GM03348 (cell line): Measurements from ENCODE around the gene TAS1R2.
"Not testable (repeated sequence)": the region's sequence is repeated elsewhere in the genome, so short reads cannot be mapped to it uniquely, and the experiment has no call there.

Source experiments
- DNase-seq: peaks from one replicate; pipeline ENCODE4 v3.0.0; 2012; ENCODE audit warnings: low spot score

TAS1R2 gene

DNA sequence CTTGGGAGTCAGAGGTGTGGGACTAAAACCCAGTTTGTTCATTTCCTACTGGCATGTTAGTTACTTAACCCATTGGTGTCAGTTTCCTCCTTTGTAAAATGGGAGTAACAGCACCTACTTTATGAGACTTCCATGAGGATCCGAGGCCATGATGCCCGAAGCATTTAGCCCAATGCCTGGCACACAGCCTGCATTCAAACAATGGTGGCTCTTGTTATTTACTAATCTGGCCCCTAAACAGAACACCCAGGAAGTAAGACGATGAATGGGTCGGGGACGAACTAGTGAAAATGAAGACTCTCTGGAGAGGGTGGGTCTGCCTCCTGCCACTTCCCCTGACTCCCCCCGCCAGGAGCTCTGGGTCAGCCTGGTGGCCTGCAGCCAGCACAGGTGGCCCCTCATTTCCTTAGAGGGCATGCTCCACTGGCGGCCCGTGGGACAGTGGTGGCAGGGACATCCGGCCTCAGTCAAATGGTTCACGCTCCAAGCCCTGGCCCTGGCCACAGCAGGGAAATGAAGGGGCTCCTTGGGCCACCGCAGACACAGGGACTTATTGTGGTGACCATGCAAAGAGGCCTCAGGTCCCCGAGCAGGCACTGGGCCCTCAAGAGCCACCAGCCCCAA lies 9.5 kb upstream of the TAS1R2 start:
- no peak for DNase-seq

DNA sequence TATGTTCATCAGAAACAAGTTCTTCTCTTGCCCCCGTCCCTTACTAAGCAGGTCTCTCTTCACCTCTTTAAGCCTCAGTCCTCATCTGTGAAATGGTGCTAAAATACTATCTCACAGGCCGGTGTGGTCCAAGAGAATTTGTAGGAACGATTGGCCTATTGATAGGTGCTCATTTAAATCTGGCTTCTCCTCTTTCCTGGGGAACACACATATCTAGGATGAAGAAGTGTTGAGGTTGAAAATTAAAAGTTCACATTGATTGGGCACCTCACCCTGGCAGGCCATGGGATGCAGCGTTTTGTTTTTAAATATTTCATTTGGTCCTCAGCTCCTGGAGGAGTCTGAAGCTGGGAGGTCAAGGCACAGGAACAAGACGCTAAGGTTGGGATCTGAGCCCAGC lies 8.9 kb upstream of the TAS1R2 start:
- no peak for DNase-seq

DNA sequence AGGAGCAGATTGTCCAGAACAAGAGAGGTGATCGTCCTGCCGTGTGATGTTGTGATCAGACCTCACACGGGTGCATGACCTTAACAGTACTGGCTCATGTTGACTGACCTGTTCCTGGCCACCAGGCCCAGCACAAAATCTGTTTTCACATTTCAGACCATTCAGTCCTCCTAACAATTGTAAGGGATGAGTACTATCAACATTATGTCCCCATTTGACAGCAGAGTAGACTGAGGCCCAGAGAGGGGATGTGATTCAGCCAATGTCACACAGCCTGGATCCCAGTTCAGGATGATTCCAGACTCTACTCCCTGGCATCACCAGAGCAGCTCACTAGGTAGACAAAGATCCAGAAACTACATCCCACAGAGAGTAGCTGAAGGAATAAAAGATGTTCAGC lies 7.4 kb upstream of the TAS1R2 start:
- no peak for DNase-seq

DNA sequence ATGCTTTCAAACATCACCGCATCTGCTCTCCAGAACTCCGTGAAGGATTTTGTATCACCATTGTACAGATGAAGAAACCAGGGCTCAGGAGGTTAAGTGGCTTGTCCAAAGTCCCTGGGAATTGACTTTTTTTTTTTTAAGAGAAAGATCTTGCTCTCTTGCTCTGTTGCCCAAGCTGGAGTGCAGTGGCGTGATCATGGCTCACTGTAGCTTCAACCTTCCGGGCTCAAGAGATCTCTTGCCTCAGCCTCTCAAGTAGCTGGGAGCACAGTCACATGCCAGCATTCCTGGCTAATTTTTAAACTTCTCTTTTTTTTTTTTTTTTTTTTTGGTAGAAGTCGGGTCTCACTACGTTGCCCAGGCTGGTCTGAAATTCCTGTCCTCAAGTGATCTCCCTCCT lies 6.9 kb upstream of the TAS1R2 start:
- no peak for DNase-seq

DNA sequence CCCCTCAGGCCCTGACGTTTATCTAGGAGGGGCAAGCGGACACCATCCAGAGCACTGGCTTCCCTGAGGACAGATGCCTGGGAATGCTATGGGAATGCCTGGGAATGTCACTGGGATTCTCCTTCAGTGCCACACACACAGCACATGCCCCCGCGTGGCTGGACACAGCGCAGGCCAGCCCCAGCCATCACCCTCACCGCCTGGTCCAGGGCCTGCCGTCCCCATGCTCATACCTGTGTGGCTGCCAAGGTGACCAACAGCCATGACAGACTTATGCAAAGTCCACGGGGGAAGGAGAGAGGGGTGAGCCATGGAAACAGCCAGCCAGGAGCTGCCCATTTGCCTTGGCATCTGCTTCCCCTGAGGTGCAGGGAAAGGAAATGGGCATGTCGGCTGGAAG lies 5.7 kb upstream of the TAS1R2 start:
- DNase-seq, result no peak

DNA sequence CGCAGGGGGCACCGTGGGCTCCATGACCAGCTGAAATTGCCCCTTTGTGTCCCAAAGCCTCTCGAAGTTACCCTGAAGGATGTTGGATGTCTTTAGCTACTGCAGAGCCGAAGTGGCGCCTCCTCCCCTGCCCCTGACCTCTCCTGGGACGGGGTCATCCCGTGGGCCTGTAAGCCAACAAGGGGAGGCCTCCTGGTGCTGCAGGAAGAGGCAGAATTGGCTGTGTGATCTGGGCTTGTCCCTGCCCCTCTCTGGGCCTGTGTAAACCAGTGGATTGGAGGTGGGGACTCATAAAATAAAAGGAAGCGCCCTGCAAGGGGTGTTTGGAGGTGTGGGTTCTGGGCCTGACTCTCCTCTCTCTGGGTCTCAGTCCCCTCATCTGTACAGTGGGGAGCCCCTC lies 2.1 kb upstream of the TAS1R2 start:
- DNase-seq, result no peak

DNA sequence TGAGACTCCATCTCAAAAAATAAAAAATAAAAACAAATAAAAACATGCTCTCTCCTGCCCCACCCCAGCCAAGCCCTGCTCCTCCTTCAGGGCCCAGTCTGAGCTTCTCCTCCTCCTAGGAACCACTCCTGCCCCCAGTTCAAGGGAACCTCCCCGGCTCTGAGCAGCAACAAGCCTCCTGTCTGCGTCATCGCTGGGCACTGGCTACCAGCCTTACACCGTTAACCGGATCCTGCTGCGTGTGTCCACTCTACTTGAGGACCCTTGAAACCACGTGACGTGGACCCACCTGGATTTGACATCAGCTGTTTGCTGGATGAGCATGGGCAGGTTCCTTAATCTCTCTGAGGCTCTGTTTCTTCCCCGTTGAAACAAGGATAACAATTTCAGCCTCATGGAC lies 1.6 kb upstream of the TAS1R2 start:
- DNase-seq, result no peak

DNA sequence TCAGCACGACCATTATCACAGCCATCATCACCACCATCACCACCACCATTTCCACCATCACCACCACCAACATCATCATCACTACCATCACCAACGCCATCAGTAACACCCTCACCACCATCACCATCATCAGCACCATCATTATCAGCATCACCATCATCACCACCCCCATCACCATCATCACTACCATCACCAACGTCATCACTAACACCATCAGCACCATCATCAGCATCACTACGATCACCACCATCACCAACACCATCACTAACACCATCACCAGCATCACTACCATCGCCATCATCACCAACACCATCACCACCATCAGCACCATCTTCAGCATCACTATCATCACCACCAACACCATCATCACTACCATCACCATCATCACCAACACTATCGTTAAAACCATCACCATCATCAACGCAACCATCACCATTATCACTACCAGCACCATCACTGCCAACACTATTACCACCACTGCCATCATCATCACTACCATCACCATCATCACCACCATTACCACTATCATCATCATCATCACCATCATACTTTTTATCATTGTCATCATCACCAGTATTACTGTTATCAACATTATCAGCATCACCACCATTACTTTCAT lies 1.3 kb downstream of the TAS1R2 start:
- no peak for DNase-seq

DNA sequence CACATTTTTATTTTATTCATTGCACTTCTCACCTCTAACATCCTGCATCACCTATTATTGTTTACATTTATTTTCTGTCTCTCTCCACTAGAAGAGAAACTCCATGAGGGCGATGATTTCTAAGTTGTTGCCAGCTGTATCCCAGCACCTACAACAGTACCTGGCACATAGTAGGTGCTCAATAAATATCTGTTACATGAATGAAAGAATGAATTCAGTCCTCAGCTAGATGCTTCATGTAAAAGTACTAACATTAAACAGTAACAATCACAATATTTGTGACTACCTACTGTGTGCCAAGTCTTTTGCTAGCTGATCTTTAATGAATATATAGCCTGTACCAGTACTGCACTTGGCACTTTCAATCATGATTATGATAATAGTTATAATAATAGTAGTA lies 3.0 kb downstream of the TAS1R2 start:
- DNase-seq, result no peak

DNA sequence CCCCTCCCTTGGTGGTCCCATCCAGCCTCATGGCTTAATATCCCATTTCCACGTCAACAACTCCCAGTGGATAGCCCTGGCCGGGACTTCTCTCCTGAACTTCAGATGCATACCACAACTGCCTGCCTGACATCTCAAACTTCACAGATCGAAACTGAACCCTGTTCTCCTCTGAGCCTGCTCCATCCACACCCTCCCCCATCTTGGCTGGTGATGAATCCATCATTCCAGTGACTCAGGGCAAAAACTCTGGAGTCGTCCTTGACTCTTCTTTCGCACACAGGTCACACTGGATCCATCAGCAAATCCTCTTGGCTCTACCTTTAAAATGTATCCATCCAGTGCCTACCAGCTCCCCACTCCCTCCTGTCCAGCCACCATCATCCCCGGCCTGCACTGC lies 3.9 kb downstream of the TAS1R2 start:
- DNase-seq, result no peak

DNA sequence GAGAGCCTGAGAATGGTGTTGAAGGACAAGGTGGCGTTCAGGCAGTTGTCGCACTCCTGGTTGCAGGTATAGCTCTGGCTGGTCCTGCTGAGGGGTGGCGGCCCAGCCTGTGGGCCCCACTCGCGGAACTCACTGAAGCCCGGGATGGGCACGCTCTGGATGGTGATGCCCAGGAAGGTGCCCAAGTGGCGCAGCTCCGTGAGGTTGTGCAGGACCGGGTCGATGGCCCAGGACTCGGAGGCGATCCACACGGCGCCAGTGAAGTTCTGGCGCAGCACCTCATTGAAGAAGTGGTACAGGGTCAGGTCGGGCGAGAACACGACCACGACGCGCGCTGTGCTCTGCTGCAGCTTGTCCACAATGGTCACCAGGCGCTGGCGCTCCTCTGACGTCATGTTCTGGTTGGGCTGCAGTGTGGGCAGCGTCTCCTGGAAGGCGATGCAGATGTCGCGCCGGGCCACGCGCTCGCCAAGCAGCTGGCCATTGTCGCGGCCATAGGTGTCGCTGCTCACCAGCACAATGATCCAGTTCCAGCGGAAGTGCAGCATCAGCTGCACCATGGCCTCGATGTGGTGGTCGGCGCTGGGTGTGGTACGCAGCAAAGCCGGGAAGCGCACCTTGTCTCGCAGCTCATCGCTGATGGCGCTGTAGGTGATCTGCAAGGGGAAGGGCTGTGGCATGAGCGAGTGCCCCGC lies 5.0 kb downstream of the TAS1R2 start:
- no peak for DNase-seq

DNA sequence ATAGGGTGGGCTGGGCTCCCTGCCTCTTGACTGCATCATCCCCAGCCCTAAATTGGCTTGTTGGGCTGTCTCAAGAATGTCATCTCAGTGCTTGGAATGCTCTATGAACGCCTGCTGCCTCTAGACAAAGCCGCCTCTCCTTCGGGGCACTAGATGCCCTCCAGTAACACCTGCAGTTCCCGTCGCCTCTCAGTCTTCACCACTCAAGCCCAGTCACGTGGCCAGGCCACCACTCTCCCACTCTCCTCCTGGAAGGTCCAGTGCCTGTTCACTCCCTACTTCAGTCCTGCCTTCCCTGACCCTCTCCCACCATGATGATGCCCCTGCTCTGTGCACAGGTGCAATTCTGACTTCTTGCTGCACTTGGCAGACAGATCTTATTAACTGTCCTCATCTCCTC lies 7.0 kb downstream of the TAS1R2 start:
- DNase-seq, result no peak

DNA sequence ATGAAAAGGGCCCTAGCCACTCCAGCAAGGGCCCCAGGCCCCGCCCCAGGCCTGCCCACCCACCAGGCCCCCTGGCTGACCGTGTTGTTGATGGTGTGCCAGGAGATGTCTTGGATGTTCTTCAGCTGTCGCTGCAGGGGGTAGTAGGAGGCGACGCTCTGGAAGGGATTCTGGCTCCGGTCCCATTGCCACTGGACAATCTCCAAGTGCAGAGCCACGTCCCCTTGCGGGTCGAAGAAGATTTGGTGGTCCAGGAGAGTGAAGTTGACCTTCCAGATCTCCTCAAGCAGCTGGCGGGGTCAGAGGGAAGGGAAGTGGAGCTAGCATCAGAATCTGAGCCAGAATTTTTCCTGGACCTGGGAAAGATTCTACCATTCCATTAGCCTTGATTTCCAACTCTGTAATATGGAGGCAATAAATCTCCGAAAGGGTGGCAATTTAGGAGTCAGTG lies 10.2 kb downstream of the TAS1R2 start:
- DNase-seq, result no peak

DNA sequence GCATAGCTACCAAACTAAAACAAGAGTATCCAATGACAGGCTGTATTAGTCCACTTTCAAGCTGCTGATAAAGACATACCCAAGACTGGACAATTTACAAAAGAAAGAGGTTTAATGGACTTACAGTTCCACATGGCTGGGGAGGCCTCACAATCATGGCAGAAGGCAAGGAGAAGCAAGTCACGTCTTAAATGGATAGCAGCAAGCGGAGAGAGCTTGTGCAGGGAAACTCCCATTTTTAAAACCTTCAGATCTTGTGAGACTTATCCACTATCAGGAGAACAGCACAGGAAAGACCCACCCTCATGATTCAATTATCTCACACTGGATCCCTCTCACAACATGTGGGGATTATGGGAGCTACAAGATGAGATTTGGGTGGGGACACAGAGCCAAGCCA lies 11.7 kb downstream of the TAS1R2 start:
- not testable (repeated sequence) for DNase-seq

DNA sequence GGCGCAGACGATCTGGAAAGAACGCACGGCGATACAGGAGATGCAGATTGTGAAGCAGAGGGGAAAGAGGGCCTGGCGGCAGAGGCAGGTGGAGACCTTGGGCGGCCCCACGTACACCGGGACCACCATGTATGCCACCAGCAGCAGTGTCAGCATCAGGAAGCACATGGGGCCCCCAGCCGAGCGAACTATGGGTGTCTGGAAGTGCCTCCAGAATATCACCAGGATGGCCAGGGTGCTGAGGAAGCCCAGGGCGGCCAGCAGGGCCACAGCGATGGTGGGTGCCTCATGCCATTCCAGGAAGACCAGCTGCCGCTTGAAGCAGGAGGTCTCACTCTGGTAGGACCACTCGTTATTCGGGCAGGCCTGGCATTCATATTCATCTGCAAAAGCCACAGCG lies 19.3 kb downstream of the TAS1R2 start:
- no peak for DNase-seq

DNA sequence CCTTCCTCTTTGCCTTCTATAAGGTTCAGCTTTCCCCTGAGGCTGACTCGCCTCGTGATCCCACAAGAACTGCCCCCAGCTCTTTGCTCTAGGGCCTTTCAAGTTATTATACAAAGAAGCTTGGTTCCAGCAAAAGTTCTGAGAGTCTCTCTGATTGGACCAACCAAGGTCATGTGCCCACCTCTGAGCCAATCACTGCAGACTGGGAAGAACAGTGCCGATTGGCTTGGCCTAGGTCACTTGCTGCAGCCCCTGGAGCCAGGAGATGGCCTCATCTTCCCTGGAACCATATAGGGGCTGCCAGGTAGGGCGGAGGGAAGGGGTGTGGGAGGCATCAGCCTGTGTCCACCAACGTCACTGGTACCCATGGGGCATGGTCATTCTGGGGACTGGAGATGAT lies 22.8 kb downstream of the TAS1R2 start:
- no peak for DNase-seq

DNA sequence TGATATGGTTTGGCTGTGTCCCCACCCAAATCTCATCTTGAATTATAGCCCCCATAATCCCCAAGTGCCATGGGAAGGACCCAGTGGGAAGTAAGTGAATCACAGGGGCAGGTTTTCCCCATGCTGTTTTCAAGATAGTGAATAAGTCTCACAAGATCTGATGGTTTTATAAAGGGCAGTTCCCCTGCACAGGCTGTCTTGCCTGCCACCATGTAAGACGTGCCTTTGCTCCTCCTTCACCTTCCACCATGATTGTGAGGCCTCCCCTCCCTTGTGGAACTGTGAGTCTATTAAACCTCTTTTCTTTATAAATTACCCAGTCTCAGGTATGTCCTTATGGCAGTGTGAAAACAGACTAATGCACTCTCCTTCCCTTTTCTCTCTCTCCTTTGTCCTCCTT lies 27.1 kb downstream of the TAS1R2 start:
- DNase-seq, result not testable (repeated sequence)

DNA sequence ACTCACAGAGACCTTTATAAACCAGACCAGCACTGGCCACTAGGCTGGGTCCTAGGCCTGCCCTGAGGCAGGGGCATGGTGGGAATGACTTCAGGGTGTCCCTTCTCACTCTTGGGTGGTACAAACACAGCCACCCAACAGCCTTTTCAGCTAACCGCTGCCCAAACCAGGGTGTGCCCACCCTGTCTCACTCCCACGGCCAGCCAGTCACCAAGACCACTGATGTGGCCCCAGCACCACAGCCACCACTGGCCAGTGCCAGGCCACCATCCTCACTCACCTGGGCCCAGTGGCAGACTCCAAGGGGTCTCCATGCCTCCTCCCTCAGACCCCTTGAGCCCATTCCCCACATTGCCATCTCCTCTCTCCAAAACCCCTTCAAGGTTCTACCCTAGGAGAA lies 27.8 kb downstream of the TAS1R2 start:
- no peak for DNase-seq

DNA sequence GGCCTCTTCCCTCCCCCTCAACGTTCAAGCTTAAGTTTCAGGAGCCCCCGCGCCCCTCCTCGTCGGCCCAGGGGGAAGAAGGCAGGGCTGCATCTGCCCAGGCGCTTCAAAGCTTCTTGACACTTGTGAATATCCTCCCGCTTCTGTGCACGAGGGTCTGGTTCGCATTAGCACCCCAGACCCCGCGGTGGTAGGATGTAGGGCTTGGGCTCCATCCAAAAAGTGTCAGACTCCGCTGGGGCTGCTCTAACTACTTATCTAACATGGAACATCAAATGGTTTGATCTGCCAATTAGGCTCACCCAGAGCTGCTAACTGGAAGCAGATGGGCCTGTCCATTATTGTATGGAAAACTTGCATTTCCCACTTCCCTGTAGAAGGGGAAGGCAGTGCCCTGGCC lies 28.9 kb downstream of the TAS1R2 start:
- no peak for DNase-seq

DNA sequence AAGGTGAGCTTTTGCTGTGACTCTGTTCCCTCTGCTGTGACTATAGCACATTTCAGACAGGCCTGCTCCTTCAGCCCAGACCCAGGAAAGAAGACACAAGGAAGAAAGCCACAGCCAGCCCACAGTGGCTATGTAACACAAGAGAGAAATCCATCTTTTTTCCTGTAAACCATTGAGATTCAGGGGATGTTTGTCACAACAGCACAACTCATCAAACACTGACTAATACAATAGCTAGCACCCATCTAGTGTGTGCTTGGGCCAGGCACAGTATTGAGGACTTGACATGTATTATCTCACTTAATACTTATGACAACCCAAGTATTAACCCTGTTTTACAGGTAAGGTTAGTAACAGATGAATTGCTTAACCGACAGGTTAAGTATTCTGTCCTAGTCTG lies 29.8 kb downstream of the TAS1R2 start:
- no peak for DNase-seq

DNA sequence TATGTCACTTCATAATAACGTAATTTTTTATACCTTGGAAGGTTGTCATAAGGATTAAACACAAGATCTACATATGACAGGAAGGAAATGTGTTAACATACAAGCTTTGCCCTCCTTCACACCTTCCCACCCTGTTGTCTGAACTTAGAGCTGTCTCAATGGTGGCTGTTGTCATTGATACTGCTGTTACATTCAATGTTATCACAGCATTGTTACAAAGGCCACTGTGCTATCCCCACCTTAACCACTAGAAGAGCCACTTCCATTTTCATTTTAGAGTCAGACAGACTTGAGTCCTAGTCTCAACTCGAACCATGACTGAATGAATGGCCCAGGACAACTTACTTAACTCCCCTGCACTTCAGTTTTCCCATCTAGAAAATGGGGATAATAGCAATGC lies 31.2 kb downstream of the TAS1R2 start:
- DNase-seq, result no peak

DNA sequence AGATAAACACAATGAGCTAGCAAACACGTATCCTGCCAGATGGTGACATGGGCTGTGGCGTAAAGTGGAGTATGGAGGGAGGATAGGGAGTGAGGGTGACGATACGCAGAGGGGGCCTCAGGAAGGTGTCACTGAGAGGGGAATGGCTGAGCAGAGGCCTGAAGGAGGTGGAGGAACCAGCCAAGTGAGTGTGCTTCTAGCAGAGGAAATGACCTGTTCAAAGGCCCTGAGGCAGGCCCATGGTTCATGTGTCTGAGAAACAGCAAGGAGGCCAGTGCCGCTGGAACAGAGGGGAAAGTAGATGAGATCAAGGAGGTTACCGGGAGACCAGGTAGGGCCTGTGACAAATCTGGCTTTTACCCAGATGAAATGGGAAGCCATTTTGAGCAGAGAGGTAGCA lies 36.0 kb downstream of the TAS1R2 start:
- no peak for DNase-seq

DNA sequence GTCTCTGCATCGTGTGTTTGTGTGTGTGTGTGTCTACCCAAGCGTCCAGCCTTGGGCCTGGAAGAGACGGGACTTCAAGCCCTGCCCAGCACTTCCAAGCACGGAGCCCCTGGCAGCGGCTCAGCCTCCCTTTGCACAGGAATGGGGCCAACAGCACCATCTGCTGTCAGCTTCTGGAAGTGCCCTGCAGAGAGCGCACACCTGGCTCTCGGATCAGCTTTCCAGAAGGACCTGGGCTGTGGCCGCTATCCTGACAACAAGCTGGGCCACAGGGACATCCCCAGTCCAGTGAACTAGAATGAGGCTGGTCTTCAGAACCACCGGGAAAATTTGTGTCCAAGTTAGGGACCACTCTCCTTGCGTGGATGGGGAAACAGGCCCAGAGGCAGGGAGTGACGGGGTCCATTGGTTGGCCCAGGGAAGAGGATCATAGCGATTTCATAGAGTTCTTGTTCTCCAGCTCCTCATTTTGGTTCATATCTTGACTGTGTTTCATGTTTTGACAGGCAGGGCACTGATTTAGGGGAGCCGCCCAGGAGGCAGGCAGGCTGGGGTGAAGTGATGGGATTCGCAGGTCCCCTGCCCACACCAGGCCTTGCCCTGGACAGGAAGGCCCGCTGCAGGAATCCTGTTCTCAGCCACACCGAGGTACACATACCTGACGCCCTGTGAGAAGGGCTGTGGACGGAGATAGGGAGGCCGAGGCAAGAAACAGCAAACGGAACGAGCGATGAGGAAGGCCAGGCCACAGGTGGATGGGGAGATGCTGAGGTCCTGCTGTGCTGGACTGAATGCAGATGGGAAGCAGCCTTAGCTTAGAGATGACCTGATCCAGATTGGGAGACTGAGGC lies 38.4 kb downstream of the TAS1R2 start:
- DNase-seq, result peak; percentile 92
